Placental pericyte (primary cell): ENCODE results near the gene DERL2. TPM values are rescaled to one million over a fixed set of nuclear protein-coding genes. Genes with fewer than 3 reads are reported as not detected.

ENCODE experiments used
- total RNA-seq: library from RNA; depleted of rRNA; stranded (reverse); fragments of >200 nt; gene quantifications from 2 replicates; pipeline ENCODE4 v1.2.3, GENCODE V29; 2012

Gene DERL2
- total RNA-seq = 47.2 and 53.2 TPM in 2 replicates

GRCh38 chr17:5485270-5486205 lies at the start of gene DERL2:
Gene DERL2, minus strand, starts transcription at chr17:5486178. Its CDS starts 17 bp downstream, at chr17:5486161.

GRCh38 chr17:5486206-5487124 lies 487 bp upstream of the DERL2 start, which contains the start of gene MIS12:
Gene MIS12, plus strand, starts transcription at chr17:5486566. Its CDS starts 2,297 bp downstream, at chr17:5488863.

GRCh38 chr17:5438716-5439445 lies 47.1 kb downstream of the DERL2 start, which contains the start of gene C1QBP:
Gene C1QBP, minus strand, starts transcription at chr17:5439155. Its CDS starts 82 bp downstream, at chr17:5439073.

Other genes with a start within 250 kb of the DERL2 start
- 42.1 and 46.8 TPM in 2 replicates for gene RABEP1, start 203.9 kb downstream of the DERL2 start, total RNA-seq
- gene NUP88, start 66.5 kb downstream of the DERL2 start, total RNA-seq = 100 and 104 TPM in 2 replicates
- gene RPAIN, start 66.0 kb downstream of the DERL2 start, total RNA-seq = 25.8 and 46.6 TPM in 2 replicates
- 171 and 204 TPM in 2 replicates for gene C1QBP, start 47.0 kb downstream of the DERL2 start, total RNA-seq
- gene DHX33, start 17.2 kb downstream of the DERL2 start, total RNA-seq = 12.3 and 24.6 TPM in 2 replicates
- gene MIS12, start 388 bp upstream of the DERL2 start, total RNA-seq = 18.2 and 26.9 TPM in 2 replicates
- gene NLRP1, start 98.3 kb upstream of the DERL2 start, total RNA-seq = 24.1 and 41.7 TPM in 2 replicates